ENCODE data around the gene TNNC1. TPM values are rescaled to one million over a fixed set of nuclear protein-coding genes. Genes with fewer than 3 reads are reported as not detected.

Gene TNNC1
- total RNA-seq, 3 donors from 2014 or later (not counting 1 experiment from before 2014, with no cell fraction given): 1.1 to 1.2 TPM; not detected in 1

- H3K27ac Mint-ChIP-seq: no peak overlapping the region
- DNase-seq: no peak
- peaks cover 0 to 6% of the 10 kb centered on the region in 2 donors for H3K27me3 Mint-ChIP-seq (ENCODE audit: low read depth in 2 of 2)
- no peaks in the 10 kb centered on the region for H3K36me3 Mint-ChIP-seq
- Histone ChIP-seq H3K27me3 (ENCODE audit: control insufficient read depth, insufficient read depth, low read length) (no peaks in the 10 kb centered on the region), H3K4me1 (ENCODE audit: control insufficient read depth, insufficient read depth, low read length) (no peaks in the 10 kb centered on the region), H3K4me3 (ENCODE audit: low read length) (no peak overlapping the region), H3K27ac (ENCODE audit: low read length) (no peak overlapping the region), H3K9me3 (ENCODE audit: control insufficient read depth, insufficient read depth, low read length) (no peaks in the 10 kb centered on the region), H3K36me3 (ENCODE audit: control insufficient read depth, insufficient read depth, low read length) (no peaks in the 10 kb centered on the region)
- H3K9me3 Mint-ChIP-seq: no peaks in the 10 kb centered on the region
- H3K4me1 Mint-ChIP-seq: no peaks in the 10 kb centered on the region
- H3K4me3 Mint-ChIP-seq: no peak overlapping the region
- ATAC-seq: no peak
- intact Hi-C loops (cut with micrococcal nuclease): no loop called here
- WGBS (ENCODE audit: insufficient coverage): 68% methylated on average over 2 of the region's 3 CpGs
- no peak for TF ChIP-seq CTCF (IDR thresholded peaks at IDR 0.05)
These were observed 24.8 kb downstream of the TNNC1 start for GRCh38 chr3:52429031-52429430.

GRCh38 chr3:52428151-52429005 lies 25.5 kb downstream of the TNNC1 start:
- Mint-ChIP-seq H3K36me3 (no peaks in the 10 kb centered on the region), H3K9me3 (no peaks in the 10 kb centered on the region), H3K27me3 (ENCODE audit: low read depth in 2 of 2) (peaks cover 0 to 6% of the 10 kb centered on the region in 2 donors), H3K4me1 (no peaks in the 10 kb centered on the region), H3K4me3 (no peak overlapping the region), H3K27ac (no peak overlapping the region)
- Histone ChIP-seq H3K27me3 (ENCODE audit: control insufficient read depth, insufficient read depth, low read length) (no peaks in the 10 kb centered on the region), H3K4me3 (ENCODE audit: low read length) (no peak overlapping the region), H3K27ac (ENCODE audit: low read length) (no peak overlapping the region), H3K9me3 (ENCODE audit: control insufficient read depth, insufficient read depth, low read length) (no peaks in the 10 kb centered on the region), H3K4me1 (ENCODE audit: control insufficient read depth, insufficient read depth, low read length) (no peaks in the 10 kb centered on the region), H3K36me3 (ENCODE audit: control insufficient read depth, insufficient read depth, low read length) (no peaks in the 10 kb centered on the region)
- TF ChIP-seq CTCF (IDR thresholded peaks at IDR 0.05): peak; percentile 60
- intact Hi-C loops (cut with micrococcal nuclease): loop anchor here (1.0 kb wide), 1 partner anchor 19 kb away; no protein-coding TSS in a partner anchor
- ATAC-seq (peak in 2 of 3 donors; percentile 68 to 70), DNase-seq (peak in 1 of 2 donors; percentile 70)
- WGBS (ENCODE audit: insufficient coverage): 35% methylated on average over 7 of the region's 7 CpGs

GRCh38 chr3:52423173-52423572 lies 30.7 kb downstream of the TNNC1 start:
- no peaks in the 10 kb centered on the region for H3K36me3 Mint-ChIP-seq
- H3K27me3 Mint-ChIP-seq (ENCODE audit: low read depth in 2 of 2): peaks cover 0 to 4% of the 10 kb centered on the region in 2 donors
- Histone ChIP-seq H3K36me3 (ENCODE audit: control insufficient read depth, insufficient read depth, low read length) (no peaks in the 10 kb centered on the region), H3K4me3 (ENCODE audit: low read length) (no peak overlapping the region), H3K27me3 (ENCODE audit: control insufficient read depth, insufficient read depth, low read length) (no peaks in the 10 kb centered on the region), H3K4me1 (ENCODE audit: control insufficient read depth, insufficient read depth, low read length) (no peaks in the 10 kb centered on the region), H3K27ac (ENCODE audit: low read length) (no peak overlapping the region), H3K9me3 (ENCODE audit: control insufficient read depth, insufficient read depth, low read length) (no peaks in the 10 kb centered on the region)
- no peak for TF ChIP-seq CTCF (IDR thresholded peaks at IDR 0.05)
- intact Hi-C loops (cut with micrococcal nuclease): no loop called here
- no peak overlapping the region for H3K27ac Mint-ChIP-seq
- no peaks in the 10 kb centered on the region for H3K4me1 Mint-ChIP-seq
- ATAC-seq (no peak), DNase-seq (no peak)
- no peaks in the 10 kb centered on the region for H3K9me3 Mint-ChIP-seq
- 80% methylated on average over 5 of the region's 5 CpGs for WGBS (ENCODE audit: insufficient coverage)
- H3K4me3 Mint-ChIP-seq: no peak overlapping the region

Data from natural killer cell (primary cell).